ENCODE data around the gene TRIM44.
A peak's percentile ranks its signal among the peaks of the same experiment; 100 is the strongest.

Gene TRIM44

DNA sequence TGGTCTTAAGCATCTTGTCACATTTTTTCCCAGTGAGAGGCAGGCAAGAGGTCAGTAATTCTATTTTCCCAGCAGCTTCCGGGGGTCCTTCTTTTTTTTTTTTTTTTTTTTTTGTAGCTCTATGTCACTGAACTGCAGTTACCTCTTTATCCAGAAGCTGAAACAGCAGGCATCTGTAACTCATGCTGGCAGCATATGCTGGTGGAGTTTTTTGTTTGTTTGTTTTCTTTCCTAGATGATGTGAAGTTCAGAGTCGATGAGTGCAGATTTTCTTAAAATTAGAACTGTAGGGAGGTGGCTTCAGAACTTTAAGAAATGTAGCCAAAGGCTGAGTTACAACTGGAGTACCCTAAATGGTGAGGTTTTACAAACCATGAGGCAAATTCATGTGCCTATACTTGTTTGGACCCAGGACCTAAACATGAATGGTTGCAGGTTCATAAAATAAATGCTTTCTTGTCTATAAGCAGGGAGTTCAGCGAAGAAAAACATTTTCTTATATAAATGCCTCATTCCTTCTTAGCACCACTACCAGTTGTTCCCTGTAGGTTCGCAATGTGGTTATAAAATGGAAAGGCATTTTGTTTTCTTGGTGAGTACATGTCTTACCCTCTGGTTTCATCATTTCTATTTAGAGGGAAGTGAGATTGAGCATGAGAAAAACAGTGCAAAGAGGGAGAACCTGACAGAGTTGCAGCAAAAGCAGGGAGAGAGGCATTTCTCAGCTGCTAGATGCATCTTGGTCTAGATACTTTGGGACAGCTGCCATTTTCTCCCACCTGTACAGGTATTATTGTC, 84.0 kb downstream of the TRIM44 start:
- TF ChIP-seq CTCF (IDR thresholded peaks at IDR 0.05; ENCODE audit: control extremely low read depth, extremely low read depth, low read depth, missing control alignments), result no peak
- CTCF ChIA-PET, result interaction anchor here (1.3 kb wide), 1 partner anchor 76 kb away, joined by 3 read pairs; no protein-coding TSS in a partner anchor
- DNase-seq (ENCODE audit: extremely low spot score), result peak; percentile 10
- POLR2A ChIA-PET, result no interaction called here

DNA sequence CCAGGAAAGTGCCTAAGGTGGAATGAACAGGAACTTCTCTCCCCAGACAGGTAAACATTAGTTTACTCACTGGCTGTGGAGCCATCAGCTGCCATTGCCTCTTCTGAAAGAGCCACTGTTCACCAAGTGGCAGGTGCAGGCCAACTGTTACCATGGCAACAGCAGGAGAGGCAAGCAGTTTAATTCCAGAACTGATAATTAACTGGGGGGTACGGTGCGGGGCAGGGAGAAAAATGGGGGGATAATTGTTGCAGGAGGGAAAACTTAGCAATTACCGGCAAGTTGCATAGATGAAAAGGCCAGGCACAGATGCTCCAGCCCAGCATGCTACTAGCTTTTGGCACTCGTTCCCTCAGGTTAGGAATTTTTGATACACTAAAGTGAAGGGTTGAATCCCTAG, 85.1 kb downstream of the TRIM44 start:
- ChIA-PET CTCF (no interaction called here), POLR2A (no interaction called here)
- no peak for DNase-seq (ENCODE audit: extremely low spot score)
- TF ChIP-seq CTCF (IDR thresholded peaks at IDR 0.05; ENCODE audit: control extremely low read depth, extremely low read depth, low read depth, missing control alignments), result no peak

DNA sequence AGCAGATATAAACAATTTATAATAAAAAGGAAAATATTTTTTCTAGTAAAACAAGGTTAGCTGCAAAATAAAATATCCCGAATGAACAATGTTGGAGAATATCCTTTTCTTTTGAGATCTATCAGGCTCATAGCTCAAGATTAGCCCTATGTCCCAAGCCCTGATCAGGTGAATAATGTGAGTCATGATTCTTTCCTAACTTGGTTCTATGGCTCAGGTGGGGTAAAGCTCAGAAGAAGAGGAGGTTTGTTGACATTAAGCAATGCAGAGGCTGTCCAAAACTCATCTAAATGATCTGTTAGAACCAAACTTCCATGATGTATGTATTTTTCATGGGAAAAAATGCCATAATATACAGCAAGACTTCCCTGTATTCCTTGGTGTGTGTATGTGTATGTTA, 86.1 kb downstream of the TRIM44 start:
- DNase-seq (ENCODE audit: extremely low spot score), result no peak
- ChIA-PET POLR2A (no interaction called here), CTCF (no interaction called here)
- no peak for TF ChIP-seq CTCF (IDR thresholded peaks at IDR 0.05; ENCODE audit: control extremely low read depth, extremely low read depth, low read depth, missing control alignments)

GRCh38 chr11:35750315-35750714, 87.7 kb downstream of the TRIM44 start:
- CTCF ChIA-PET, result interaction anchor here (1.2 to 1.4 kb wide), 3 partner anchors 8 to 35 kb away, joined by 3 read pairs; no protein-coding TSS in a partner anchor
- DNase-seq (ENCODE audit: extremely low spot score), result no peak

DNA sequence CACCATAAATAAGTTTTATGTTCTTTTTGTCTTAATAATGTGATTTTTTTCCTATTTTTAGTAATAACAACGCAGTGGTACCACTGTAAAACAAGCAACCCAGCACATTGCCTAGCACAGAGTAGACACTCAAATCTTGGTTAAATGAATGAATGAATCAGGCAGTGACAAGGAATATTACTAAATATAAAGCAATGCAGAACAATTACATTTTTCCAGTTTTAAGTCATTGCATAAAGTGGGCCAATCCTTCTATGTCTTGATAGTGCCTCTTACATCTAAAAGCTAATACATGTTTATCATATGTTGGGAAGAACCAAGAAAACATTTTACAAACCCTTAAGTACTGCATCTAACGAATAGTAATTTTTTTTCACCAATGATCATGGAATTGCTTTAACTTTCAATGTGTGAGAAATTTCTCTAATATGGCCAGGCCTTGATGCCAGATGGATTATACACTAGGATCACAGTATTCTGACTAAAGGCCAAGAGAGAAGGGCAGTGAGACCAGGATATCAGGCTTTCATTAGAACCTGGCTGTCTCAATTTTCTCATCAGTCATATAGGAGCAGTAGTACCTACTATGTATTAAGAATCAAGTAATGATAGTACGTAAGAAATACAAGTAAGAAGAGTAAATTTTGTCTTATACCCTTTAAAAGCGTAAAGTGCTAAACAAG, 88.5 kb downstream of the TRIM44 start:
- DNase-seq (ENCODE audit: extremely low spot score), result no peak
- no peak for TF ChIP-seq CTCF (IDR thresholded peaks at IDR 0.05; ENCODE audit: control extremely low read depth, extremely low read depth, low read depth, missing control alignments)
- ChIA-PET POLR2A (no interaction called here), CTCF (interaction anchor here (1.2 to 1.4 kb wide), 3 partner anchors 9 to 34 kb away, joined by 3 read pairs; no protein-coding TSS in a partner anchor)

More at GRCh38 chr11:35750315-35750714, 87.7 kb downstream of the TRIM44 start:
- POLR2A ChIA-PET, result no interaction called here
- TF ChIP-seq CTCF (IDR thresholded peaks at IDR 0.05; ENCODE audit: control extremely low read depth, extremely low read depth, low read depth, missing control alignments), result no peak

- ChIA-PET CTCF (no interaction called here), POLR2A (no interaction called here)
- no peak for DNase-seq (ENCODE audit: extremely low spot score)
- no peak for TF ChIP-seq CTCF (IDR thresholded peaks at IDR 0.05; ENCODE audit: control extremely low read depth, extremely low read depth, low read depth, missing control alignments)
Observed at GRCh38 chr11:35751664-35752061, 89.1 kb downstream of the TRIM44 start.

Data from GM10248 (cell line).